Hepatocyte (in vitro differentiated cells): ENCODE measurements around the gene FAF1. TPM values are rescaled to one million over a fixed set of nuclear protein-coding genes. Genes with fewer than 3 reads are reported as not detected.
"Not testable (repeated sequence)": the region's sequence is repeated elsewhere in the genome, so short reads cannot be mapped to it uniquely, and the experiment has no call there.

ENCODE experiments used
- DNase-seq: peaks from one replicate; pipeline ENCODE4 v3.0.0-alpha.2; 2016; ENCODE audit warnings: low spot score
- H2AFZ ChIP-seq: fragments of 200-600 bp; sonication (generic); 2 replicates; pipeline ENCODE4 v1.6.0; 2016; ENCODE audit warnings: antibody characterized with exemption, mild to moderate bottlenecking
- H3K27ac ChIP-seq: fragments of 200-600 bp; sonication (generic); 2 replicates; pipeline ENCODE4 v1.5.1; 2016; ENCODE audit warnings: mild to moderate bottlenecking
- H3K27me3 ChIP-seq: fragments of 200-600 bp; sonication (generic); 2 replicates; pipeline ENCODE4 v1.6.1; 2016
- H3K36me3 ChIP-seq: fragments of 200-600 bp; sonication (generic); replicated peaks from 2 replicates; pipeline ENCODE4 v1.5.1; 2016; ENCODE audit warnings: low read depth; ENCODE audit not compliant: insufficient read depth
- H3K4me1 ChIP-seq: fragments of 200-600 bp; sonication (generic); 2 replicates; pipeline ENCODE4 v1.5.1; 2016; ENCODE audit warnings: mild to moderate bottlenecking, moderate library complexity; ENCODE audit not compliant: insufficient read depth
- H3K4me2 ChIP-seq: fragments of 200-600 bp; sonication (generic); 2 replicates; pipeline ENCODE4 v1.6.0; 2016
- H3K4me3 ChIP-seq: fragments of 200-600 bp; sonication (generic); 2 replicates; pipeline ENCODE4 v1.5.1; 2016; ENCODE audit warnings: mild to moderate bottlenecking
- H3K79me2 ChIP-seq: fragments of 200-600 bp; sonication (generic); 2 replicates; pipeline ENCODE4 v1.6.0; 2017; ENCODE audit warnings: mild to moderate bottlenecking
- H3K9me2 ChIP-seq: fragments of 200-600 bp; sonication (generic); replicated peaks from 2 replicates; pipeline ENCODE4 v1.6.0; 2017; ENCODE audit warnings: mild to moderate bottlenecking; ENCODE audit not compliant: insufficient read depth
- H3K9me3 ChIP-seq: fragments of 200-600 bp; sonication (generic); 2 replicates; pipeline ENCODE4 v1.5.1; 2016; ENCODE audit warnings: low read depth, mild to moderate bottlenecking
- H4K20me1 ChIP-seq: fragments of 200-600 bp; sonication (generic); 2 replicates; pipeline ENCODE4 v1.6.0; 2016; ENCODE audit warnings: mild to moderate bottlenecking; ENCODE audit not compliant: insufficient read depth, poor library complexity, severe bottlenecking
- EZH2 ChIP-seq: fragments of 200-600 bp; sonication (generic); IDR thresholded peaks from 2 replicates; pipeline ENCODE4 v1.6.1; 2016; ENCODE audit warnings: antibody characterized with exemption, mild to moderate bottlenecking, borderline replicate concordance
- EZH2phosphoT487 ChIP-seq: fragments of 200-600 bp; sonication (generic); IDR thresholded peaks from one replicate; pipeline ENCODE4 v1.6.1; 2018; ENCODE audit warnings: antibody characterized with exemption, mild to moderate bottlenecking, low read depth, moderate library complexity; ENCODE audit not compliant: unreplicated experiment, severe bottlenecking
- WGBS: methylation state at CpG from one replicate; pipeline ENCODE4 v1.1.6; 2016; ENCODE audit warnings: low lambda C conversion rate; ENCODE audit errors: missing lambda C conversion rate; 5-methylcytosine and 5-hydroxymethylcytosine counted together
- polyA plus RNA-seq: library from polyadenylated mRNA; unstranded; fragments of >200 nt; fragmentation: Nextera tagmentation; extraction: Ambion mirVana; gene quantifications from 2 replicates; pipeline ENCODE4 v1.2.1, GENCODE V29; 2016
- total RNA-seq: library from RNA; depleted of rRNA; stranded (reverse); fragments of >200 nt; gene quantifications from 2 replicates; pipeline ENCODE4 v1.2.3, GENCODE V29; 2014
- TF ChIP-seq, protein P1 (sequence below): fragments of 200-600 bp; sonication (generic); IDR thresholded peaks from 2 replicates; pipeline ENCODE4 v1.5.1; 2016; ENCODE audit warnings: antibody characterized with exemption, mild to moderate bottlenecking; ENCODE audit not compliant: poor library complexity

The FAF1 gene
- total and polyA plus RNA-seq, 2 experiments from 2014 or later: 25.7 to 35.5 TPM

GRCh38 chr1:51000651-51001050 is 40.6 kb upstream of the FAF1 start:
- WGBS: 58% methylated on average over 2 of the region's 2 CpGs
- Histone ChIP-seq H4K20me1 (no peaks in the 10 kb centered on the region), H2AFZ (no peak overlapping the region), H3K4me2 (no peak overlapping the region), H3K79me2 (no peaks in the 10 kb centered on the region), H3K4me1 (no peaks in the 10 kb centered on the region), H3K9me3 (no peaks in the 10 kb centered on the region), H3K27me3 (no peaks in the 10 kb centered on the region), H3K27ac (no peak overlapping the region), H3K9me2 (no peaks in the 10 kb centered on the region), H3K36me3 (no peaks in the 10 kb centered on the region), H3K4me3 (no peak overlapping the region)
- DNase-seq: no peak
- TF ChIP-seq, protein P1, sequence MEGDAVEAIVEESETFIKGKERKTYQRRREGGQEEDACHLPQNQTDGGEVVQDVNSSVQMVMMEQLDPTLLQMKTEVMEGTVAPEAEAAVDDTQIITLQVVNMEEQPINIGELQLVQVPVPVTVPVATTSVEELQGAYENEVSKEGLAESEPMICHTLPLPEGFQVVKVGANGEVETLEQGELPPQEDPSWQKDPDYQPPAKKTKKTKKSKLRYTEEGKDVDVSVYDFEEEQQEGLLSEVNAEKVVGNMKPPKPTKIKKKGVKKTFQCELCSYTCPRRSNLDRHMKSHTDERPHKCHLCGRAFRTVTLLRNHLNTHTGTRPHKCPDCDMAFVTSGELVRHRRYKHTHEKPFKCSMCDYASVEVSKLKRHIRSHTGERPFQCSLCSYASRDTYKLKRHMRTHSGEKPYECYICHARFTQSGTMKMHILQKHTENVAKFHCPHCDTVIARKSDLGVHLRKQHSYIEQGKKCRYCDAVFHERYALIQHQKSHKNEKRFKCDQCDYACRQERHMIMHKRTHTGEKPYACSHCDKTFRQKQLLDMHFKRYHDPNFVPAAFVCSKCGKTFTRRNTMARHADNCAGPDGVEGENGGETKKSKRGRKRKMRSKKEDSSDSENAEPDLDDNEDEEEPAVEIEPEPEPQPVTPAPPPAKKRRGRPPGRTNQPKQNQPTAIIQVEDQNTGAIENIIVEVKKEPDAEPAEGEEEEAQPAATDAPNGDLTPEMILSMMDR: no peak
- TF ChIP-seq EZH2 (no peak), EZH2phosphoT487 (no peak)

- no peaks in the 10 kb centered on the region for H3K9me3 ChIP-seq
- no peak overlapping the region for H3K4me3 ChIP-seq
- TF ChIP-seq, protein P1: no peak
- TF ChIP-seq EZH2phosphoT487 (no peak), EZH2 (no peak)
- H3K27ac ChIP-seq: no peak overlapping the region
- no peak overlapping the region for H3K4me2 ChIP-seq
- no peak overlapping the region for H2AFZ ChIP-seq
- H3K79me2 ChIP-seq: no peaks in the 10 kb centered on the region
- no peaks in the 10 kb centered on the region for H3K4me1 ChIP-seq
- peaks cover 1% of the 10 kb centered on the region for H3K27me3 ChIP-seq
- no peaks in the 10 kb centered on the region for H3K36me3 ChIP-seq
- WGBS: 96% methylated on average over 1 of the region's 1 CpG
- H4K20me1 ChIP-seq: no peaks in the 10 kb centered on the region
- no peak for DNase-seq
- H3K9me2 ChIP-seq: no peaks in the 10 kb centered on the region
Measured at GRCh38 chr1:51000160-51000559, 40.1 kb upstream of the FAF1 start.

GRCh38 chr1:50999375-50999774 is 39.3 kb upstream of the FAF1 start:
- H3K79me2 ChIP-seq, DNase-seq: not testable (repeated sequence)

GRCh38 chr1:50996083-50996482 is 36.0 kb upstream of the FAF1 start:
- Histone ChIP-seq H3K4me1 (no peaks in the 10 kb centered on the region), H3K27me3 (peaks cover 7% of the 10 kb centered on the region), H3K36me3 (no peaks in the 10 kb centered on the region), H3K4me3 (no peak overlapping the region), H3K9me2 (no peaks in the 10 kb centered on the region), H3K4me2 (no peak overlapping the region), H3K27ac (no peak overlapping the region), H3K79me2 (no peaks in the 10 kb centered on the region), H3K9me3 (no peaks in the 10 kb centered on the region), H4K20me1 (no peaks in the 10 kb centered on the region), H2AFZ (no peak overlapping the region)
- TF ChIP-seq, protein P1: no peak
- TF ChIP-seq EZH2 (no peak), EZH2phosphoT487 (no peak)
- 84% methylated on average over 3 of the region's 3 CpGs for WGBS
- DNase-seq: no peak

More at GRCh38 chr1:50999375-50999774, 39.3 kb upstream of the FAF1 start:
- WGBS: 78% methylated on average over 1 of the region's 1 CpG
- not testable (repeated sequence) for H3K27ac ChIP-seq, H3K27me3 ChIP-seq, H3K4me2 ChIP-seq, H3K9me2 ChIP-seq, H4K20me1 ChIP-seq, H3K4me1 ChIP-seq, H3K4me3 ChIP-seq, H3K36me3 ChIP-seq, H3K9me3 ChIP-seq, H2AFZ ChIP-seq
